Hematopoietic multipotent progenitor cell treated with erythropoietin and hydrocortisone succinate and interleukin-3 and kit ligand, for 4 days (in vitro differentiated cells): ENCODE results near the gene NECTIN2.
"Not testable (repeated sequence)": the region's sequence is repeated elsewhere in the genome, so short reads cannot be mapped to it uniquely, and the experiment has no call there.

Source experiments
- DNase-seq: peaks from one replicate; pipeline ENCODE4 v3.0.0-alpha.2; 2015

Gene NECTIN2

DNA sequence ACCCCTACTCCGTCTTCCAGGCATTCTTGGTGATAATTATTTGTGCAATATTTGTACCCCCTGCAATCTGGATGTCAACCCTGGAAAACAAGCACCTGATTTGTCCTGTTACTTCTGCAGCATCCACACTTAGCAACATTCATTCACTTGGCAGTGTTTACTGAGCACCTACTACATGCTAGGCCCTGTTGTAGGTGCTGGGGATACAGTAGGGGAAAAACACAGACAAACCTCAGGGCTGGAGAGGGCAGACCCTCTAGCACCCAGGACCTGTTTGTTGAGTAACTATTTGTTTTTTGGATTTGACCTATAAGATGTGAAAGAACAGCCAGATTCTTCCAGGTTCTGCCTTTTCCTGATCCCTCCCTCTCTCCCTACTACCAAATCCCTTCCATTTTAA lies 9.5 kb downstream of the NECTIN2 start:
- no peak for DNase-seq

DNA sequence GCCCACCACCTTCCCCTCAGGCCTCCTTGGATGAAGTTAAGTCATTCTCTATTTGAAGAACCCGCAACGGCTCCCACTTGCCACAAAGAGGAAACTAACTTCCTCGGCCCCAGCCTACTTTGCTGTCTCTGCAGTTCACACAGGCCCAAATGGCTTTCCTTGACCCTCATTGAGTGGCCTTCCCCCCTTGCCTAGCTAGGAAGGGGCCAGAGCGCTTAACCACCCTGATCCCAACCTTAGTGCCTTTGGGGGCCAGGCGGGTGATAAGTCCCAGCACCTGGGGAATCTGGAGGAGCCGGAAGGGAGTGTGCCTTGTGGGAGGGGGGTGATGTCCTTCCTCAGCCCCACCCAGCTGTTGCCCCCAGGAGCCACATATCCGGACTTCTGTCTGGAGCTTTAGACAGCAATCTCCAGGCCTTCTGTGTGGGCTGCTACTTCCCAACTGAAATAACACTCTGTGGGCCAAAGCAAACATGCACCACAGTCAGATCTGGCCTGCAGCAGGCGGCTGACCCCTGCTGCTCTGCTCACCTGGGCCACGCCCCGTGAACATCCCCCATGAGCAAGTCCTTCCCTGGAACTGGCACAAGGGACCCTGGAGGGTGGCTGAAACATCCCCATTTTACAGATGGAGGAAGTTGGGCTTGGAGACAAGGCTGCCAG lies 10.5 kb downstream of the NECTIN2 start:
- peak; percentile 90 for DNase-seq

DNA sequence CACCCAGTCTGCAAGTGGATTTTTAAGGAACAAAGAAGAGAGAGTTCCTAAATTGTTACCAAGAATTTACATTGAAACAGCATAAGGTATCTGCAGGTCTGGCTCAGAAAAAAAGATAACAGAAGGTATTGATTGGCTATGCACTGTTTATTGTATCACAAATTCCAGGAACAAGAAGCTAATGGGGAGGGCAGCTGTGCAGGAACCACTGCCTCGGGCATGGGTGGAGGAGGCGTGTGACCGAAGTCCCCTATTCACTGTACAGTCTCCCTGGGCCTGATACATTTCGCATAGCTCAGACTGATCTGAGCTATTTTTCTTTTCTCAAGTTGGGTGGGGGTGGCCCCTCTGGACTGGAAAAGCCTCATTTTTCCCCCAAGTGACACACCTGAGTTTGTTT lies 11.7 kb downstream of the NECTIN2 start:
- DNase-seq: peak; percentile 19

DNA sequence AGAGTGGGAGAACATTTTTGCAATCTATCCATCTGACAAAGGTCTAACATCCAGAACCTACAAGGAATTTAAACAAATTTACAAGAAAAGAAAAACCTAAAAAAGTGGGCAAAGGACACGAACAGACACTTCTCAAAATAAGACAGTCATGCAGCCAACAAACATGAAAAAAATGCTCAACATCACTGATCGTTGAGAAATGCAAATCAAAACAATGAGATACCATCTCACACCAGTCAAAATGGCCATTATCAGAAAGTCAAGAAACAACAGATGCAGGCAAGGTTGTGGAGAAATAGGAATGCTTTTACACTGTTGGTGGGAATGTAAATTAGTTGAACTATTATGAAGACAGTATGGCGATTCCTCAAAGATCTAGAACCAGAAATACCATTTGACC lies 15.5 kb downstream of the NECTIN2 start:
- DNase-seq: not testable (repeated sequence)

DNA sequence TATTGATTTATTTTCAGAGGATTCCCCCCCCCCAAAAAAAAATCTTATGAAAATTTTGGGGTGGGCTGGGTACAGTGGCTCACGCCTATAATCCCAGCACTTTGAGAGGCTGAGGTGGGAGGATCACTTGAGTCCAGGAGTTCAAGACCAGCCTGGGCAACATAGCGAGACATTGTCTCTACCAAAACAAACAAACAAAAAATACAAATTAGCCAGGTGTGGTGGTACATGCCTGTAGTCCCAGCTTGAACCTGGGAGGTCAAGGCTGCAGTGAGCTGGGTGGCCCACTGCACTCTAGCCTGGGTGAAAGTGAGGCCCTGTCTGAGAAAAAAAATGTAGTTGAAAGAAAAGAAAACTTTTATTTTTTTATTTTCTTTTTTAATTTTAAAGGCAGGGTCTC lies 17.9 kb downstream of the NECTIN2 start:
- DNase-seq: no peak

DNA sequence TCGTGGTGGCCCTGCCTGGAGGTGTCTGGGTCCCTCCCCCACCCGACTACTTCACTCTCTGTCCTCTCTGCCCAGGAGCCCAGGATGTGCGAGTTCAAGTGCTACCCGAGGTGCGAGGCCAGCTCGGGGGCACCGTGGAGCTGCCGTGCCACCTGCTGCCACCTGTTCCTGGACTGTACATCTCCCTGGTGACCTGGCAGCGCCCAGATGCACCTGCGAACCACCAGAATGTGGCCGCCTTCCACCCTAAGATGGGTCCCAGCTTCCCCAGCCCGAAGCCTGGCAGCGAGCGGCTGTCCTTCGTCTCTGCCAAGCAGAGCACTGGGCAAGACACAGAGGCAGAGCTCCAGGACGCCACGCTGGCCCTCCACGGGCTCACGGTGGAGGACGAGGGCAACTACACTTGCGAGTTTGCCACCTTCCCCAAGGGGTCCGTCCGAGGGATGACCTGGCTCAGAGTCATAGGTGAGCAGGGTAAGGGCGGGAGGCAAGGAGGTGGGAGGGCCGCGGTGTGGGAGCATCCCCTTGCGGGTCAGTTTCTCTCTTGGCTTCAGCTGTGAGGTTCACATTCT lies 19.2 kb downstream of the NECTIN2 start:
- no peak for DNase-seq

DNA sequence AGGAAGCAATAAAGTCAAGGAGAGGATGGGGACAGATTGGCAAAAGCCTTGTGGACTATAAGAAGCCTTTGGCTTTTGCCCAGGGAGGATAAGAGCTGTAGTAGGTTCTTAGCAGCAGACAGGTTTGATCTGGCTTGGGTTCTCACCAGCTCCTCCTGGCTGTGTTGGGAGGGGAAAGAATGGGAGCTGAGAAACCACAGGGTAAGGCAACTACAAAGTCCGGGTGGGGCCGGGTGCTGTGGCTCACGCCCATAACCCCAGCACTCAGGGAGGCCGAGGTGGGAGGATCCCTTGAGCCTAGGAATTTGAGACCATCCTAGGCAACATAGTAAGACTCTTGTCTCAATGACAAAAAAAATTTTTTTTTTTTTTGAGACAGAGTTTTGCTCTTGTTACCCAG lies 20.6 kb downstream of the NECTIN2 start:
- DNase-seq: peak; percentile 78

DNA sequence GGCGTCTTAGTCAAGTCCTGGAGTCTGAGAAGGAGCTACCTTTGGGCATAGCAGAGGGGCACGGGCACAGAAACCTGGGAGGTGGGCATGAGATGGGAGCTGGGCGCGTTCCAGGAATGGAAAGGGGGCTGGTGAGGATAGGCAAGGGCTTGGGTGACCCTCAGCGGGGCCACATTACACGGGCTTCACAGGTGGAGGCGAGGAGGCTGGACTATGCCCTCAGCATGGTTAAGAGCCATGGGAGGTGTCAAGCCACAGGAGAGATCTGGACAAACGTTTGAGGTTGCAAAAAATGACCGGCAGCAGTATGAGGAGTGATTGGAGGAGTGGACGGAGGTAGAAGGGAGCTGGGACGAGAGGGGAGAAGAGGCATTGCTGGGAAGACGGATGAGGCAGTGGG lies 21.5 kb downstream of the NECTIN2 start:
- DNase-seq: no peak

DNA sequence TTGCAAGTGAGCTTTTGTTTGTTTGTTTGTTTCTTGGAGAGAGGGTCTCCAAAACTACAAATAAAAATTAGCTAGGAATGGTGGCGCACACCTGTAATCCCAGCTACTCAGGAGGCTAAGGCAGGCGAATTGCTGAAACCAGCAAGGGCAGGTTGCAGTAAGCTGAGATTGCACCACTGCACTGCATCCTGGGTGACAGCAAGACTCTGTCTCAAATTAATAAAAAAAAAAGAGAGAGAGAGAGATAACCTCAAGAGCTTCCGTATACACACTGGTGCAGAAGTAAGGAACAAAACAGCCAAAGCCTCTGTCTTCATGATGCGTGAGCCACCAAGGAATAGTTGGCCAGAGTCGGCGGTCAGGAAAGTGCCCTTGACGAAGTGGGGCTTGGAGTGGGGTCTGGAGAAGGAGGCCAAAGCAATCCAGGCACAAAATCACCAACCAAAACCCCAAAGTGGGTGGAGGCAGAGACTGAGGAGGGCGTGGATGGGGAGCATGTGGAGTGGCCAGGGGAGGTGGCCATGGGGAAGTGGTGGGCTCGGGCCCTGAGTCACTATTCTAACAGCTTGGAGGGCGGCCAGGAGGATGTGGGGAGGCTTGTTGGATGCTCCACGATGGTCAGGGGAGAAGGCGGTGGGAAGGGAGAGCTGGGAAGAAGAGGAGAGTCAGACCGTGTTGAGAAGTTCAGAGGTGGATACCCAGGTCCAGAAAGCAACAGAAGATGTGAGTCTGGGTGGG lies 23.8 kb downstream of the NECTIN2 start:
- peak; percentile 76 for DNase-seq

DNA sequence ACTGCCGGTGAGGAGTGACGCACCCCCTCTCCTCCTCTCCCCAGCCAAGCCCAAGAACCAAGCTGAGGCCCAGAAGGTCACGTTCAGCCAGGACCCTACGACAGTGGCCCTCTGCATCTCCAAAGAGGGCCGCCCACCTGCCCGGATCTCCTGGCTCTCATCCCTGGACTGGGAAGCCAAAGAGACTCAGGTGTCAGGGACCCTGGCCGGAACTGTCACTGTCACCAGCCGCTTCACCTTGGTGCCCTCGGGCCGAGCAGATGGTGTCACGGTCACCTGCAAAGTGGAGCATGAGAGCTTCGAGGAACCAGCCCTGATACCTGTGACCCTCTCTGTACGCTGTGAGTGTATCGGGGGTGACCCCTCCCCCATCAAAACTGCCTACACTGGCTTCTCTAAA lies 25.7 kb downstream of the NECTIN2 start:
- no peak for DNase-seq

DNA sequence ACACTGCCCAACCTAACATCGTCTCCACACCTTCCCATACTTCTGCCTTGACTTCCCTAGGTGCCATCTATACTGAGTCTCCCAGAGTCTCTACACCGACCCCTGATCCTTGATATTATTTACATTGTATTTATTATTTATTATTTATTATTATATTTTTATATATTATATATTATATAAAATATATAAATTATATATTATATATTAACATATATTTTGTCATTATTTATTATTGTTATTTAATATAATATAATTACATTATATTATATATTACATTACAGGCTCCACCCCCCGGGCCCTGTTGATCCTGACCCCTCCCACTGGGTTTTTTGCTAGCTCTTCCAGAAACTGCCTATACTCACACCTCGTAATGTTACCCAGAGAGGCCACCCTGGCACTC lies 26.6 kb downstream of the NECTIN2 start:
- DNase-seq: no peak

DNA sequence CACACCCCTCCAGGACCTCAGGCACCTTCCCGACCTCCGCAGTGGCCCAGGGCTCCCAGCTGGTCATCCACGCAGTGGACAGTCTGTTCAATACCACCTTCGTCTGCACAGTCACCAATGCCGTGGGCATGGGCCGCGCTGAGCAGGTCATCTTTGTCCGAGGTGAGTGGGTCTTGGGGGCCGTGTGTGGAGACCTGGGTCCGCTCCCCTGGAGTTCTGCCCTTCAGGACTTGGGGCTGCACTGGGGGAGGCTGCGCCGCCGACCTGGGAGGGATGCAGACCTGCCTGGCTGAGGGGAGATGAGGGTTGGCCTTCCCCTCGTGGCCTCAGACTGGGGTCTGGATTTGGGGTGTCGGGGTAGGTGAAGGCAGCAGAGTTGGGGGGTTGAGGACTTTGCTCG lies 28.2 kb downstream of the NECTIN2 start:
- DNase-seq: no peak

DNA sequence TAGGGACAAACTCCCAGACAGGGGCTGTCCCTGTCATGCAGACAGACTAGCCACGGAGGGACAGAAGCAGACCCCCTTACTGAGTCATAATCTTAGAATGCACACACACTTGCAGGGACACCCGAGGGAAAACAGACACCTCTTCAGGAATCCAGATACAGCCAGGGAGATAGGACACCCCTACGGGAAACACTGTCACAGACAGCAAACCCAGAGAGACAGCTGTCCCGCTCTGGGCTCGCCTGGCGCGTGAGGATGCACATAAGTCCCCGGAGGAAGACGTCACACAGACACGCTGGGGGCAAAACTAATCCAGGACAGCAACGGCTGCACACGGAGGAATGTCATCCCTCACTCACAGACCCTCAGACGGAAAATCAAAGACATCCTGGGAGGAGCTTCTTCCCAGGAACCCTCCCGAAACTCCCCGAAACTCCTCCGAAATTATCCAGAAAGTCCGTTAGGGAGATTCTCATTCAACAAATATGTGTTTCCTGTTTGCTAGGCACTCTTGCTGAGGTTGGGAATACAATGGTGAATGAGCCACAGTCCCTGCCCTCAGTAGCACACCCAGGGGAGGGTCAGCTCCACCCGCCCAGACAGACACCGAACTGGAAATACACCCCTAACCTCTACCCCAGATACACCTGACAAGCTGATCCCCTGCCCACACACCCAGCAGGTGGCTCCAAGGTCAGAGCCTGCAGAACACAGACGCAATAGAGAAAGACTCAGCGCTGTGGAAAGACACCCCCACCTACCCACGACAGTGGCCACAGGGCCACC lies 29.8 kb downstream of the NECTIN2 start:
- no peak for DNase-seq

DNA sequence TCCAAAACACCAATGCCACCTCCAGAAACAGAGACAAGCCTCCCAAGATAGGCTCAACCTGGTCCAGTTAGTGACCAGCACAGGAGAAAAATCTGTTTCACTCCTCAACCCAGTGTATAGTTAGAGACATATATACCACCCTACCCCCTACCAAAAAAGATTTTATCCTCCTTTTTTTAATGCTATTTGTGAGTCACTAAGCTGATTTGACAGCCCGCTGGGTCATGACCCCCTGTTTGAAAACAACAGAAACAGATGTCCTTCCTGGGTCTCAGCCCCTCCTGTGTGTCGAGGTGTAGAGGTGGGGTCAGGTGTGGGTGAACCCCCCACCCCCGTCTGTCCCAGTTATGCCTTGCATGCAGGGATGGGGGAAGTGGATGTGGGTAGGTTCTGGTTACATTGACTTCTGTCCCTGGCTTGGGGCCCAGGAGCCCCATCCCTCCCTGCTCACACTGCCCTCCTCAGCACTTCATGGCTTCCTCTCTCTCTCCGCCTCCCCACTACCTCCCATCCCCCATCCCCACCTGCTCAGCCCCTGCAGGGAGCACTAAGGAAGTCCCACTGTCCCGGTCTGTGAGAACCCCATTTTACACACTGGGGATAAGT lies 30.9 kb downstream of the NECTIN2 start:
- peak; percentile 40 for DNase-seq

DNA sequence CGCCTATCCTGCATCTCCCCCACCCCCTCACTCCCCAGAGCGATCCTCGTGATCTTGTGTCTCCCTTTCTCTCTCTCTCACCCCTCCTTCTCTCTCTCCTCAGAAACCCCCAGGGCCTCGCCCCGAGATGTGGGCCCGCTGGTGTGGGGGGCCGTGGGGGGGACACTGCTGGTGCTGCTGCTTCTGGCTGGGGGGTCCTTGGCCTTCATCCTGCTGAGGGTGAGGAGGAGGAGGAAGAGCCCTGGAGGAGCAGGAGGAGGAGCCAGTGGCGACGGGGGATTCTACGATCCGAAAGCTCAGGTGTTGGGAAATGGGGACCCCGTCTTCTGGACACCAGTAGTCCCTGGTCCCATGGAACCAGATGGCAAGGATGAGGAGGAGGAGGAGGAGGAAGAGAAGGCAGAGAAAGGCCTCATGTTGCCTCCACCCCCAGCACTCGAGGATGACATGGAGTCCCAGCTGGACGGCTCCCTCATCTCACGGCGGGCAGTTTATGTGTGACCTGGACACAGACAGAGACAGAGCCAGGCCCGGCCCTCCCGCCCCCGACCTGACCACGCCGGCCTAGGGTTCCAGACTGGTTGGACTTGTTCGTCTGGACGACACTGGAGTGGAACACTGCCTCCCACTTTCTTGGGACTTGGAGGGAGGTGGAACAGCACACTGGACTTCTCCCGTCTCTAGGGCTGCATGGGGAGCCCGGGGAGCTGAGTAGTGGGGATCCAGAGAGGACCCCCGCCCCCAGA lies 32.2 kb downstream of the NECTIN2 start:
- DNase-seq: no peak

DNA sequence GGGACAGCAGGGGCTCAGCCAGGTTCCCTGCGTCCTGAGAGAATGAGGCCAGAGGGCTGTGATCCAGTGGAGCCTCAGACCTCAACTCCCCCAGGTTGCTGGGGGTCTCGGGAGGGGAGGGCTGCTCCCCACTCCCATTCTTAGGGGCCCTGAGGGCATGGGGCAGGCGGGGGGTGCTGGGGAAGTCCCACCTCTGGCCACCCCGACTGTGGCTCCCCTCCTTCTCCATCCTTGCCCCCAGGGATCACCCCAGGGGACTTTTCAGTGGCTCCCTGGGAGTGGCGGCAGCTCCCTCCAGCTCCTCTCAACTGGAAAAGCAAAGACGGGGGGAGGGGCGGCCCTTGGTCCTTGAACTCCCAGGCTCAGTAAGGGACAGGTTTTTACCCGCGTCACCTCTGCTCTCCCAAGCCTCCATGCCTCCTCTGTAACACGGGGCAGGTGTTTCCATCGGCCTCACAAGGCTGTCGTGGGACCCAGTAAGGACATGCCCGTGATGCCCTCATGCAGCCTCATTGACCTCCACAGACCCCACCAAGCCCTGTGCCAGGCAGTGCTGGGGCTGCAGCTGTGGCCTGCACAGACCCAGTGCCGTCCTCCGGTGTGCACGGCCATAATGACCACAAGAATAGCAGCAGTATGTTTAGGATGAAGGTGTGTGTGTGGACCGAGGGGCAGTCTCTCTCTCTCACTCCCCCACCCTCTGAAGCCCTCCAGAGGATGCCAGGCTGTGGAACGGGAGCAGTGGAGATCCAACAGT lies 33.4 kb downstream of the NECTIN2 start:
- no peak for DNase-seq

DNA sequence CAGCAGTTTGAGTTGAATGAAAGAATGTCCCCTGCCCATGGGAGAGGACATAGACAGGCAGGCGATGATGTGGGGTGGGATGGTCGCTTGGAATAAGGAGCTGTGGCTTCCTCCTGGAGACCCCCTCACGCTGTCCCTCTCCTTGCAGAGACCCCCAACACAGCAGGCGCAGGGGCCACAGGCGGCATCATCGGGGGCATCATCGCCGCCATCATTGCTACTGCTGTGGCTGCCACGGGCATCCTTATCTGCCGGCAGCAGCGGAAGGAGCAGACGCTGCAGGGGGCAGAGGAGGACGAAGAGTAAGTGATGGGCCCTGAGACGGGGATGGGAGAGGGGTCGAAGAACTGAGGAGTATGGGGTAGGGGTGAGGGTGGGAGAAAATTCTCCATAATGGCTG lies 36.0 kb downstream of the NECTIN2 start:
- DNase-seq: no peak

DNA sequence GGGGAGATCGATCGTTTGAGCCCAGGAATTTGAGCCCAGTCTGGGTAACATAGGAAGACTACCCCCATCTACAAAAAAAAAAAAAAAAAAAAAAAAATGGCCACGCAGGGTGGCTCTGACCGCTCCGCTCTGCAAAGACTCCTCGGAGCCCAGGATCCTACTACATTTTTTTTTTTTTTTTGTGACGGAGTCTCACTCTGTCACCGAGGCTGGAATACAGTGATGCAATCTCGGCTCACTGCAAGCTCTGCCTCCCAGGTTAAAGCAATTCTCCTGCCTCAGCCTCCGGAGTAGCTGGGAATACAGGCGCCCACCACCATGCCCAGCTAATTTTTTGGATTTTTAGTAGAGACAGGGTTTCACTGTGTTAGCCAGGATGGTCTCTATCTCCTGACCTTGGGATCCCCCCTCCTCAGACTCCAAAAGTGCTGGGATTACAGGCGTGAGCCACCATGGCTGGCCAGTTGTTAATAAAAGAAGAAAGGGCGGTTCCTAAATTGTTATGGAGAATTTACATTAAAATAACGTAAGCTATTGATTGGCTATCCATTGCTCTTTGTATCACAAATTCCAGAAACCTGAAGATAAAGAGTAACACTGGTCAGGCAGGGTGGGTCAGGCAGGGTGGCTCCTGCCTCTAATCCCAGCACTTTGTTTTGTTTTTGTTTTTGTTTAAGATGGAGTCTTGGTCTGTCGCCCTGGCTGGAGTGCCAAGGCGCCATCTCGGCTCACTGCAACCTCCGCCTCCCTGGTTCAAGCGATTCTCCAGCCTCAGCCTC lies 36.7 kb downstream of the NECTIN2 start:
- DNase-seq: not testable (repeated sequence)

DNA sequence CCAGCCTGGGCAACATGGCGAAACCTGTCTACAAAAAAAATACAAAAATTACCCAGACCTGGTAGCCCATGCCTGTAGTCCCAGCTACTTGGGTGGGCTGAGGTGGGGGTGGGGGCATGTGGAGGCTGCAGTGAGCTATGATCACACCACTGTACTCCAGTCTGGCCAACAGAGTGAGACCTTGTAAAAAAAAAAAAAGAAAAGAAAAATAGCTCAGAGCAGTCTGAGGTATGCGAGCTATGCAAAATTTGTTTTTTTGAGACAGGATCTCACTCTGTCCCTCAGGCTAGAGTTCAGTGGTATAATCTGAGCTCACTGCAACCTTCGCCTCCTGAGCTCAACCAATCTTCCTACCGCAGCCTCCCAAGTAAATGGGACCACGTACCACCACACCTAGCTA lies 37.8 kb downstream of the NECTIN2 start:
- no peak for DNase-seq

DNA sequence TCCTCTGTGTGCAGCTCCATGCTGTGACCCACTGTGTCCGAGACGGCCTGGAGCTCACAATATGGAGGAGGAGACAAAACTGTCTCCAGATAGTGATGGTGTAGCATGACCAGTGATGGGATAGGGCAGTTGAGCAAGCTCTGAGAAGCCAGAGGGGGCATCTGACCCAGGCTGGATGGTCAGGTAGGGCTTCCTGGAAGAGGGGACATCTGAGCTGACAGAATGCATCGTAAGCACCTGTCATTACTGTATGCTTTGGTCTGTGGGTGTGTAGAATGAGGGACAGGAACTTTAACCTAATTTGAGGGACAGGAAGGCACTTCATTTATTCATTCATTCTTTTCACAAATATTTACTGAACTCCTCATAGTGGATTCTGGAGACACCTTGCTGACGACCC lies 38.5 kb downstream of the NECTIN2 start:
- no peak for DNase-seq

DNA sequence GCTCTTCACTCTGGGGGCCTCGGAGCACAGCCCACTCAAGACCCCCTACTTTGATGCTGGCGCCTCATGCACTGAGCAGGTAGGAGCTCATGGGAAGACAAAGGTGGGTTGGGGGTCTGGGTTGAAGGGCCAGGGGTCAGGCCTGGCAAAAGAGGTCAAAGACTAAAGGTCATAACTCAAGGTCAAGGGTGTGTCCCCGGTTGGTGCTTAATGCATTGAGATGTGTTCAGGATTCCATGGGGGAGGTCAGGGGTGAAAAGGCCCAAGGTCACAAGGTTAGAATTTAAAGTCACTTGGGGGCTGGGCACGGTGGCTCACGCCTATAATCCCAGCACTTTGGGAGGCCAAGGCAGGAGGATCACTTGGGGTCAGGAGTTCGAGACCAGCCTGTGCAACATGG lies 40.0 kb downstream of the NECTIN2 start:
- DNase-seq: no peak
